HG03159 (cell line): Measurements from ENCODE around the gene FBXO38.

ENCODE experiments used
- ATAC-seq: cut with Tn5 transposase; IDR thresholded peaks from one replicate; pipeline ENCODE4 v1.9.1; 2021; ENCODE audit warnings: mild to moderate bottlenecking, moderate library complexity; ENCODE audit not compliant: unreplicated experiment

FBXO38 gene

GRCh38 chr5:148383564-148384379, at the start of gene FBXO38:
FBXO38 (plus strand) TSS chr5:148383958; CDS start chr5:148394777, 10,819 bp downstream.
- ATAC-seq, result peak; percentile 98

GRCh38 chr5:148335259-148335658, 48.5 kb upstream of the FBXO38 start, which contains the start of gene SPINK9:
SPINK9 (plus strand) TSS chr5:148335559; CDS start chr5:148335614, 55 bp downstream.
- no peak for ATAC-seq

- ATAC-seq, result peak; percentile 84
These were observed 46.9 kb upstream of the FBXO38 start for GRCh38 chr5:148336704-148337435.

GRCh38 chr5:148342371-148343045, 41.2 kb upstream of the FBXO38 start:
- no peak for ATAC-seq

GRCh38 chr5:148343046-148343407, 40.7 kb upstream of the FBXO38 start:
- no peak for ATAC-seq

GRCh38 chr5:148343603-148344487, 39.9 kb upstream of the FBXO38 start:
- ATAC-seq, result no peak

- no peak for ATAC-seq
These were observed 36.1 kb upstream of the FBXO38 start for GRCh38 chr5:148347706-148348105.

GRCh38 chr5:148352696-148353095, 31.1 kb upstream of the FBXO38 start:
- no peak for ATAC-seq

- no peak for ATAC-seq
These were observed 30.1 kb upstream of the FBXO38 start for GRCh38 chr5:148353634-148354033.

- no peak for ATAC-seq
These were observed 19.4 kb upstream of the FBXO38 start for GRCh38 chr5:148364343-148364742.

GRCh38 chr5:148368299-148368698, 15.5 kb upstream of the FBXO38 start:
- ATAC-seq, result no peak

GRCh38 chr5:148372166-148372725, 11.5 kb upstream of the FBXO38 start:
- no peak for ATAC-seq

GRCh38 chr5:148372893-148373292, 10.9 kb upstream of the FBXO38 start:
- ATAC-seq, result no peak

- peak; percentile 84 for ATAC-seq
These were observed 8.9 kb upstream of the FBXO38 start for GRCh38 chr5:148374690-148375360.

GRCh38 chr5:148376198-148376597, 7.6 kb upstream of the FBXO38 start:
- no peak for ATAC-seq

GRCh38 chr5:148378670-148379069, 5.1 kb upstream of the FBXO38 start:
- ATAC-seq, result no peak

GRCh38 chr5:148379340-148379739, 4.4 kb upstream of the FBXO38 start:
- no peak for ATAC-seq

GRCh38 chr5:148381906-148382305, 1.9 kb upstream of the FBXO38 start:
- ATAC-seq, result no peak

- no peak for ATAC-seq
These were observed 797 bp upstream of the FBXO38 start for GRCh38 chr5:148382961-148383360.

GRCh38 chr5:148384380-148384737, 601 bp downstream of the FBXO38 start:
- peak; percentile 22 for ATAC-seq
